GM19438 (cell line): Measurements from ENCODE around the gene C1orf159.
"Not testable (repeated sequence)": the region's sequence is repeated elsewhere in the genome, so short reads cannot be mapped to it uniquely, and the experiment has no call there.

Source experiments
- ATAC-seq: cut with Tn5 transposase; IDR thresholded peaks from one replicate; pipeline ENCODE4 v1.9.1; 2021; ENCODE audit warnings: low read depth; ENCODE audit not compliant: unreplicated experiment

Gene C1orf159

DNA sequence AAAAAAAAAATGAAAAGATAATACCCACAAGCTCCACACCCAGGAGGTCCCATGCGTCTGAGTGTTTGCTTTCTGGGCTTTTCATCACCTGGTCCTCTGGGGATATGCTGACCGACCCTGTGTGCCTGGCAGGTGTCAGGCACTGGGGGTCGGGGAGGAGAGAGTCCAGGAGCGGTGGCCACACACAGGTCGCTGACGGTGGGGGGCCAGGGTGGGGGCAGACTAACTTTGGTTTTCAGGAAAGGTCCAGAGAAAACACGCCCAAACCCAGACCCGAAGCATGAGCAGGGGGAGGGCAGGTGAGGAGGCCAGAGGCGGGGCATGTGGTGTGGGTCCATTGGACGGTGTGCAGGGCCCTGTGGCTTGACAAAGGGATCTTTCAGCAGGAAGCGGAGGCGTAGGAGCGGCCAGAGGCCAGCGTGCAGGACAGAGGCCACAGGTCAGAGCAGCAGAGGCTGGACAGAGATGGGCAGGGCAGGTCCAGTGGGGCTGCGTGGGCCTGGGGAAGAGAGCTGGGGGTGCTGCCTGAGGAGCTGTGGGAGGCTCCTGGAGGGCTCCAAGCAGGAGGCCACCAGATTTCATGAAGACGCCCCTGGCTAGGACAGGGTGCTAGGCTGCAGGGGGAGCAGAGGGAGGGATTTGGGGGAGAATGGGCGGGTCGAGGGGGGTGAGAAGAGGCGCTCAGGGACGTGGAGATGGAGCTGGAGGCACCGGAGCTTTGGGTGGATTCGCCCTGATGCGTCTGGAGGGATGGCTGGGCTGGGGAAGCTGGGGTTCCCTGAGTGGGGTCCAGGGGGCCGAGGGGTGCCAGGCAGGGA, 57.6 kb downstream of the C1orf159 start:
- no peak for ATAC-seq

DNA sequence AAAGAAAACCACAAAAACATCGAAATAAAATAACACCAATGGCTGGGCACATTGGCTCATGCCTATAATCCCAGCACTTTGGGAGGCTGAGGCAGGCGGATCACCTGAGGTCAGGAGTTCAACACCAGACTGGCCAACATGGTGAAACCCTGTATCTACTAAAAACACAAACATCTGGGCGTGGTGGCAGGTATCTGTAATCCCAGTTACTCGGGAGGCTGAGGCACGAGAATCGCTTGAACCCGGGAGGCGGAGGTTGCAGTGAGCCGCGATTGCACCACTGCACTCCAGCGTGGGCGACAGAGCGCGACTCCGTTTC, 58.2 kb downstream of the C1orf159 start:
- ATAC-seq = not testable (repeated sequence)

DNA sequence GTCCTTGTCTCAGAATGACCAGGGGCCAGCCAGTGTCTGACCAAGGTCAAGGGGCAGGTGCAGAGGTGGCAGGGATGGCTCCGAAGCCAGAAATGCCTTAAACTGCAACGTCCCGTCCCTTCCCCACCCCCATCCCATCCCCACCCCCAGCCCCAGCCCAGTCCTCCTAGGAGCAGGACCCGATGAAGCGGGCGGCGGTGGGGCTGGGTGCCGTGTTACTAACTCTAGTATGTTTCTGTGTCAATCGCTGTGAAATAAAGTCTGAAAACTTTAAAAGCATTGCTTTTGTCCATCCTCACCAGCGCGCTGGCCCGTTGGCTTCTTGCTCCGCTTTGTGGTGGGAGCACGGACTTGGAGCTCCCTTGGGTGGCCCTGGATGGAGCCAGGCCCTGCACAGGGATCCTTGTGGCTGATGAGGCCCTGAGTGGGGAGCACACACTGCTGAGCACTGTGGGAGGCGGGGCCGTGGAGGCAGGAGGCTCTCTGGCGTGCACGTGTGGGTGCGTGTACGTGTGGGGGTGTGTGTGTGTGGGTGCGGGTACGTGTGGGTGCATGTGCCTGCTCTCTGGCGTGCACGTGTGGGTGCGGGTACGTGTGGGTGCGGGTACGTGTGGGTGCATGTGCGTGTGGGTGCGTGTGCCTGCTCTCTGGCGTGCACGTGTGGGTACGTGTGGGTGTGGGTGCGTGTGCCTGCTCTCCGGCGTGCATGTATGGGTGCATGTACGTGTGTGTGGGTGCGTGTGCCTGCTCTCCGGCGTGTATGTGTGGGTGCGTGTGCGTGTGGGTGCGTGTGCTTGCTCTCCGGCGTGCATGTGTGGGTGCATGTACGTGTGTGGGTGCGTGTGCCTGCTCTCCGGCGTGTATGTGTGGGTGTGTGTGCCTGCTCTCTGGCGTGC, 59.8 kb downstream of the C1orf159 start:
- ATAC-seq = no peak

DNA sequence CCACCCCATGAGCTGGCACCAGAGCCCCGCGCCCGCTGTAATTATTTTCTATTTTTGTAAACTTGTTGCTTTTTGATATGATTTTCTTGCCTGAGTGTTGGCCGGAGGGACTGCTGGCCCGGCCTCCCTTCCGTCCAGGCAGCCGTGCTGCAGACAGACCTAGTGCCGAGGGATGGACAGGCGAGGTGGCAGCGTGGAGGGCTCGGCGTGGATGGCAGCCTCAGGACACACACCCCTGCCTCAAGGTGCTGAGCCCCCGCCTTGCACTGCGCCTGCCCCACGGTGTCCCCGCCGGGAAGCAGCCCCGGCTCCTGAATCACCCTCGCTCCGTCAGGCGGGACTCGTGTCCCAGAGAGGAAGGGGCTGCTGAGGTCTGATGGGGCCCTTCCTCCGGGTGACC, 60.9 kb downstream of the C1orf159 start:
- ATAC-seq = no peak

DNA sequence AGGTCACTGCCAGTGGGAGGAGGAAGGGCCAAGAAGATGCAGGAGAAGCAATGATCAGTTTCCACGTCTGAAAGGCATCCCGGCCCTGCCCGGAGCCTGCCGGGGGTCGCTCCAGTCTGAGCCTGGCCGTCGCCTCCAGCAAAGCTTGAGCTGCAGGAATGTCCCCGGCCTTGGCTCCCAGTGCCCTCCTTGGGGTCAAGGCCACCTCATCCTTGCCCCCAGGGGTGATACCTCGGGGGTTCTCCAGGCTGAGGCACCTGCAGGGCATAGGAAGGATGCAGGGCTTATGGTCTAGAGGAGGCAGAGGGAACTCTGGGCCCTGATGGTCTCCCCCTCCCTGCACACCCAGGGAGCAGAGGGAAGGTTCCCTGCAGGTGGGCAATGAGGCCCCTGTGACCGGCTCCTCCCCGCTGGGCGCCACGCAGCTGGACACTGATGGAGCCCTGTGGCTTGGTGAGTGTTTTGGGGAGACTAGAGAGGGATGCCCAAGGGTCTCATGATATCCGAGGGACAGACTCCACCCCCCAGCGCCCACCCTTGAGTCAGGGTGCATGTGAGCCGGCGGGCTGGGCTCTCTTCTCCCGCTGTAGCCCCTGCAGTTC, 61.7 kb downstream of the C1orf159 start:
- ATAC-seq = no peak

DNA sequence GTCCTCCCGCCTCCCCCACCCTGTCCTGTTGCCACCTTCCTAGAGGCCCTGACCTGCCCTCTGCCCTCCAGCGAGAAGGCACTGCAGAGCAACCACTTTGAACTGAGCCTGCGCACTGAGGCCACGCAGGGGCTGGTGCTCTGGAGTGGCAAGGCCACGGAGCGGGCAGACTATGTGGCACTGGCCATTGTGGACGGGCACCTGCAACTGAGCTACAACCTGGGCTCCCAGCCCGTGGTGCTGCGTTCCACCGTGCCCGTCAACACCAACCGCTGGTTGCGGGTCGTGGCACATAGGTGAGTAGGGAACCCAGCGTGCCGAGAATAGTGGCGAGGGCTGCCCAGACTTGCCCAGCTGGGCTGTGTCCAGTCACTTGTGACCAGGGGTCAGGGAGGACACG, 62.2 kb downstream of the C1orf159 start:
- ATAC-seq = no peak

DNA sequence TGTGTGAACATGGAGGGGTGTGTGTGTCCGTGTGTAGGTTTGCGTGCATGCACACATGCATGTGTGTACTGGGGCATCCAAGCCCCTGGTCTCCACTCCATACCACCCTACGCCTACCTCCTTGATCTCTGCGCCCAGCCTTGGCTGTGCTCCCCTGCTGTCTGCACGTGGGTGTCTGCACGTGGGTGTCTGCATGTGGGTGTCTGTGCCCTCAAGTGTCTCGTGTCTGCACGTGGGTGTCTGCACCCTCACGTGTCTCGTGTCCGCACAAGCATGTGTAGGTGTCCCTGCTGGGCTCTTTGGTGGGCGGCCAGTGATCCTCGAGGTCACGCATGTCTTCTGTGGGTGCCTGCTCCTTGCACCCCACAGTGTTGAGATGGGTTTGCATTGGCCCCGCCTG, 62.9 kb downstream of the C1orf159 start:
- ATAC-seq = no peak

DNA sequence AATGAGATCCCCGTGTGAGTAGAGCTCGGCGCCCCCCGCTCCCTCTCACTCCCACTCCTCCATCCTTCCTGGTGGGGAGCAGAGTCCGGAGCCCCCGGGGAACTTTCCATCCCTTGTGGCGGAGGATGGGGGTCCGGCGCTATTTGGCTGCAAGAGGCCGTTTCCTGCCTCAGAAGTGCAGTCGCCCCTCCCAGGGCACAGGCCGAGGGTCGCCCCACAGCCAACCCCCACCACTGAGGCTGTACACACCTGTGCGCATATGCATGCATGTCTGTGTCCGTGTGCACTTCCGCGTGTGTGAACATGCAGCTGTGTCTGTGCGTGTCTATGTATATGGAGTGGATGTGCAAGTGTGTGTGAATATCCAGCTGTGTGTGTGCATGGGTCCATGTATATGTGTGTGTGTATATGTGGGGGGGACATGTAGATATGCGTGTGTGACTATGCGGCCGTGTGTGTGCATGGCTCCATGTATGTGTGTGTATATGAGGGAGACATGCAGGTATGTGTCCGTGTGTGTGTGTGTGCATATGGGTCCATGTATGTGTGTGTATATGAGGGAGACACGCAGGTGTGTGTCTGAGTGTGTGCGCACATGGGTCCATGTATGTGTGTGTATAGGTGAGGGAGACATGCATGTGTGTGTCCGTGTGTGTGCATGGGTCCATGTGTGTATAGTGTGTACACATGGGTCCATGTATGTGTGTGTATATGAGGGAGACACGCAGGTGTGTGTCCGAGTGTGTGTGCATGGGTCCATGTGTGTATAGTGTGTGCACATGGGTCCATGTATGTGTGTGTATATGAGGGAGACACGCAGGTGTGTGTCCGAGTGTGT, 63.7 kb downstream of the C1orf159 start:
- ATAC-seq = no peak

DNA sequence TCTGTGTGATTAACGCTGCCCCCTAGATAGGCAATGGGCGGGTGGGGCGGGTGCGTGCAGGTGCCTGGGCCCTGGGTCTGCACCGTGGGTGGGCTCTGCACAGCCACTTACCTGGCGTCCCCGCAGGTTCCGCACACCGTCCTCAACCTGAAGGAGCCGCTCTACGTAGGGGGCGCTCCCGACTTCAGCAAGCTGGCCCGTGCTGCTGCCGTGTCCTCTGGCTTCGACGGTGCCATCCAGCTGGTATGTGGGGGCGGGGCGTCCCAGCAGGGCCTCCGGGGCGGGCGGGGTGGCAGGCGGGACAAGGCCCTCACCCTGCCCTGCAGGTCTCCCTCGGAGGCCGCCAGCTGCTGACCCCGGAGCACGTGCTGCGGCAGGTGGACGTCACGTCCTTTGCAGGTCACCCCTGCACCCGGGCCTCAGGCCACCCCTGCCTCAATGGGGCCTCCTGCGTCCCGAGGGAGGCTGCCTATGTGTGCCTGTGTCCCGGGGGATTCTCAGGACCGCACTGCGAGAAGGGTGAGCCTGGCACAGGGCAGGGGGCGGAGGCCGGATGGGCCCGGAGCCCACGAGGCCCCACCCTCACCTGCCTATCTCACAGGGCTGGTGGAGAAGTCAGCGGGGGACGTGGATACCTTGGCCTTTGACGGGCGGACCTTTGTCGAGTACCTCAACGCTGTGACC, 64.6 kb downstream of the C1orf159 start:
- no peak for ATAC-seq

DNA sequence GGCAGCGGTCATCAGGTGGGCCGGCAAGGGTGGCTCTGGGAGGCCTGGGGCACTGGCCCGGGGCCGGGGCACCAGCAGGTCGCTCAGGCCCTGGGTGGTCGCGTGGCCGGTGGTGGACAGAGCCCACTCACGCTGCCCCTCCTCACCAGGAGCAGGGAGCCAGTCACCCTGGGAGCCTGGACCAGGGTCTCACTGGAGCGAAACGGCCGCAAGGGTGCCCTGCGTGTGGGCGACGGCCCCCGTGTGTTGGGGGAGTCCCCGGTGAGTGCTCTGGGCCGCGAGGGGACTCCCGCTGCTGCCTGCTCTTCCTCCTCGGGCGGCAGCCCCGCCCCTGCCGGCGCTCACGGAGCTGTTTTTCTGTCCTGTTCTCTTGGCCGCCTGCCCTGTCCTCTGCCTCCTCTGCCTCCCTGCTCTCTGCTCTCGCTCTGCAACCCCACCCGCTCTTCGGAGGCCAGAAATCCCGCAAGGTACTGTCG, 65.3 kb downstream of the C1orf159 start:
- ATAC-seq = no peak

DNA sequence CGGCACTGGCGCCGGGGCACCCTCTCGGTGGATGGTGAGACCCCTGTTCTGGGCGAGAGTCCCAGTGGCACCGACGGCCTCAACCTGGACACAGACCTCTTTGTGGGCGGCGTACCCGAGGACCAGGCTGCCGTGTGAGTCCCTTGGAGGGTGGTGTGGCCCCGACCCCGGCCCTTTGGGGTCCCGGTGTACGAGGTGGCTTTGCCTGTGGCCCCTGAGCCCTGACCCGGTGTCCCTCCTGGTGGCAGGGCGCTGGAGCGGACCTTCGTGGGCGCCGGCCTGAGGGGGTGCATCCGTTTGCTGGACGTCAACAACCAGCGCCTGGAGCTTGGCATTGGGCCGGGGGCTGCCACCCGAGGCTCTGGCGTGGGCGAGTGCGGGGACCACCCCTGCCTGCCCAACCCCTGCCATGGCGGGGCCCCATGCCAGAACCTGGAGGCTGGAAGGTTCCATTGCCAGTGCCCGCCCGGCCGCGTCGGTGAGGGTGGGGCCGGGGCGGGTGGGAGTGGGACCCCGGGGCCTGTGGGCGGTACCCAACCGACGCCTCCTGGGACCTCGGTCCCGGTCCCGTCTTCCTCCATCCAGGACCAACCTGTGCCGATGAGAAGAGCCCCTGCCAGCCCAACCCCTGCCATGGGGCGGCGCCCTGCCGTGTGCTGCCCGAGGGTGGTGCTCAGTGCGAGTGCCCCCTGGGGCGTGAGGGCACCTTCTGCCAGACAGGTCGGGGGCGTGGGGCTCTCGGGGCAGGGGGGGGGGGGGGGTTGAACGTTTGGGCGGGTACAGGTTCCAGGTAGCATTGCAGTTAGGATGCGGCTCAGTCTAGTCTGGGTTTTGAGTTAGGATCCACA, 66.3 kb downstream of the C1orf159 start:
- no peak for ATAC-seq

DNA sequence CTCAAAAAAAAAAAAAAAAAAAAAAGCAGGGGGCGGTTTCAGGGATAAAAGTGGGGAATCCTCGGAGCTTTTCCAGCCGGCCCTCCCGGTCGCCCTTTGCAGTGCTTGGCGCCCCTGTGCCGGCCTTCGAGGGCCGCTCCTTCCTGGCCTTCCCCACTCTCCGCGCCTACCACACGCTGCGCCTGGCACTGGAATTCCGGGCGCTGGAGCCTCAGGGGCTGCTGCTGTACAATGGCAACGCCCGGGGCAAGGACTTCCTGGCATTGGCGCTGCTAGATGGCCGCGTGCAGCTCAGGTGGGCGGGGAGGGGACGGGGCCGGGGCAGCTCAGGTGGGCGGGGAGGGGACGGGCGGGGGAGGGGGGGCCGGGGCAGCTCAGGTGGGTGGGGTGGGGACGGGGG, 67.1 kb downstream of the C1orf159 start:
- no peak for ATAC-seq

DNA sequence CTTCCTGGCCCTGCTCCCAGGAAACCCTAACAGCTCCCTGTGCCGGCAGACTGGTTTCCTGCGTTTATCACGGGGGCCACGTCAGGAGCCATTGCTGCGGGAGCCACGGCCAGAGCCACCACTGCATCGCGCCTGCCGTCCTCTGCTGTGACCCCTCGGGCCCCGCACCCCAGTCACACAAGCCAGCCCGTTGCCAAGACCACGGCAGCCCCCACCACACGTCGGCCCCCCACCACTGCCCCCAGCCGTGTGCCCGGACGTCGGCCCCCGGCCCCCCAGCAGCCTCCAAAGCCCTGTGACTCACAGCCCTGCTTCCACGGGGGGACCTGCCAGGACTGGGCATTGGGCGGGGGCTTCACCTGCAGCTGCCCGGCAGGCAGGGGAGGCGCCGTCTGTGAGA, 67.9 kb downstream of the C1orf159 start:
- no peak for ATAC-seq

DNA sequence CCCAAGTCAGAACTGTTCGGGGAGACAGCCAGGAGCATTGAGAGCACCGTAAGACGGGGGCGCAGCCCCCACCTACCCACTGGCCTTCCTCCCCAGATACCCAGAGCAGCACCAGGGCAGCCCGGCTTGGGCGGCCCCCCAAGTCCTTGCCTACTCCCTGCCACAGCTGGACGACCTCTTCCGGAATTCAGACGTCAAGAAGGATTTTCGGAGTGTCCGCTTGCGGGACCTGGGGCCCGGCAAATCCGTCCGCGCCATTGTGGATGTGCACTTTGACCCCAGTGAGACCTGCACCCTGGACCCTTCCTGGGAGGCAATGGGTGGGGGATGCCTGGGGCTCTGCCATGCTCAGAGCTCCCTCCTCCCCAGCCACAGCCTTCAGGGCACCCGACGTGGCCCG, 68.5 kb downstream of the C1orf159 start:
- no peak for ATAC-seq

DNA sequence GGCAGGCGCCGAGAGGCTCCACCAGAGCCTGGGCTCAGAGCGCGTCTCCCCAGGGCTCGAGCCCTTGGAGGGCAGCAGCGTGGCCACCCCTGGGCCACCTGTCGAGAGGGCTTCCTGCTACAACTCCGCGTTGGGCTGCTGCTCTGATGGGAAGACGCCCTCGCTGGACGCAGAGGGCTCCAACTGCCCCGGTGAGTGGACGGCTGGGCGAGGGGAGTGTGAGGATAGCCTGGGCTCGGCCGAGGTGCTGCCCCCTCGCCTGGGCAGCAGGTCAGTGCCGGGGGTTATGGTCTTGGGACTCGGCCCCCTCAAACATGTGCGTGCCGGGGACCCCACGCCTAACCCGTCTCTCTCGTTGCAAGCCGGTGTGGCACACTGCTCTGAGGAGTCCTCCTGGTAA, 69.1 kb downstream of the C1orf159 start:
- no peak for ATAC-seq

DNA sequence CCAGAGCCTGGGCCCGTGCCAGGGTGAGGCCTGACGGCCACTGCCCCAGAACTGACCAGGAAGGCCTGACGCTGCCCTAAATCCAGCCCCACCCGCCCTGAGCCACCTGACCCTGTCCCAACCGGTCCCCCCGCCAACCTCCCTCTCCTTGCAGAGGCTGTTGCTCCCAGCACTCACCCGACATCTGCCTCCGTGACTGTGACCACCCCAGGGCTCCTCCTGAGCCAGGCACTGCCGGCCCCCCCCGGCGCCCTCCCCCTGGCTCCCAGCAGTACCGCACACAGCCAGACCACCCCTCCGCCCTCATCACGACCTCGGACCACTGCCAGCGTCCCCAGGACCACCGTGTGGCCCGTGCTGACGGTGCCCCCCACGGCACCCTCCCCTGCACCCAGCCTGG, 69.6 kb downstream of the C1orf159 start:
- no peak for ATAC-seq

DNA sequence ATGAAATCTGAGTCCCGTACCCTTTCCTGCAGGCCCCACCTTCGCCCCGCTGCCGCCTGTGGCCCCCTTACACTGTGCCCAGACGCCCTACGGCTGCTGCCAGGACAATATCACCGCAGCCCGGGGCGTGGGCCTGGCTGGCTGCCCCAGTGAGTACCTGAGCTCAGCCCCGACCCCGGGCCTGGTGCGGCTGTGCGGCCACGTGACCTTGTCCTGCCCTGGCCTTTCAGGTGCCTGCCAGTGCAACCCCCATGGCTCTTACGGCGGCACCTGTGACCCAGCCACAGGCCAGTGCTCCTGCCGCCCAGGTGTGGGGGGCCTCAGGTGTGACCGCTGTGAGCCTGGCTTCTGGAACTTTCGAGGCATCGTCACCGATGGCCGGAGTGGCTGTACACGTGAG, 70.8 kb downstream of the C1orf159 start:
- no peak for ATAC-seq

DNA sequence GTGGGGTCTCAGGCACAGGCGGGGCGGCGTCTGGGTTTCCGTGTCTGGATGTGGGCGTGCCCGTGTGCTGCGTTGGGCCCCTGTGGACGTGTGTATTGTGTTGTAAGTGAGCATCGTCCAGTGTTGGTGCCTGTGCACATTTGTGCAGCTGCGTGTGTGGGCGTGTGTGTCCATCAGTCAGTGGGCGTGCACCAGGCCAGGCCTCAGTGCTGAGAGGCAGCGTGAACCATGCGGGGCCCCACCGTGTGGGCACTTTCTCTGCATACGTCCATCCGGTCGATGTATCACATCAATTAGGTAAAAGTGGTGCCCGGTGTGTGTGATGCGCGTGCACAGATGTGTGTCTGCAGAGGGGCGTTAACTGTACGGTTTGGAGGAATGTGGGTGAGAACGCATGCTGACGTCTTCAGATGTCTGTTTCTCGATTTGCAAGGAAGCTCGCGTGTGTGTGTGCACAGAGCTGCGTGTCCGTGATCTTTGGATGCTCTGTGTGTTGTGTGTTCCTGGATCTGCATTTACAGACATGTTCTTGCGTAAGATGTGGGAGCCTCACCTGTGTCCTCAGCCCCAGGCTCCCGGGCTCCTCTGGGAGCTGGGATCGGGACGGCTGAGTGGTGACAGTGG, 71.3 kb downstream of the C1orf159 start:
- no peak for ATAC-seq

DNA sequence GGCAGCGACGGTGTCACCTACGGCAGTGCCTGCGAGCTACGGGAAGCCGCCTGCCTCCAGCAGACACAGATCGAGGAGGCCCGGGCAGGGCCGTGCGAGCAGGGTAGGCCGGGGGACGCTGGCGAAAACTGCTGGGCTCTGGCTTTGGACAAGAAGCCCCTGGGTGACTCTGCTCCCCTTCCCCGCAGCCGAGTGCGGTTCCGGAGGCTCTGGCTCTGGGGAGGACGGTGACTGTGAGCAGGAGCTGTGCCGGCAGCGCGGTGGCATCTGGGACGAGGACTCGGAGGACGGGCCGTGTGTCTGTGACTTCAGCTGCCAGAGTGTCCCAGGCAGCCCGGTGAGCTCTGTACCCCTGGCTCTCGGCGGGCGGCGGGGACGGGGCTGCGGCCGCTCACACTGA, 72.0 kb downstream of the C1orf159 start:
- ATAC-seq = no peak
